ENCODE measurements around the gene KMT2E.

Gene KMT2E

DNA sequence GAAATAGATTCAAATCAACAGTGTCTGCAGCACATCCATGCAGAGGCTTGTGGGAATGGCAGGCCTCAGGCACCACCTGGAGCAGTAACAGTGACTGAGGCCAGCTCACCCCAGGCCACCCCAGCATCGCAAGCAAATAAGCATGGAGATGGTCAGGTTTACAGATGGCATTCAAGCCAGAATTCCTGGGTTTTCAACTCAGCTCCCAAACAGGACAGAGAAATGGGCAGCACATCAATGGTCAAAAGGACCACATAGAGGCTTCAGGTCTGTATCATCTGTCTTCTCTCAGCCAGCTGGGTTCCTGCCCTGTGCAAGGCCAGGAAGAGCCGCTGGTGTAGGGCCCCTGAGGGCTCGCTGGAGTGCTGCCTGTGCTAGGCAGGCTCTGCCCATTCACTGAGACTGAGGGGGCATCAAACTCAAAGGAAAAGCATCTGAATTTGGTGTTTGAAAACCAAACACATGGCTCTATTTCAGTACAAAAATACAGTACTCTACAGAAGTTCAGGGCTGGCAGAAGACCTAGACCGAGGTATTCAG, 112.5 kb downstream of the KMT2E start:
- H3K27ac ChIP-seq, result no peak overlapping the region
- peaks cover 3% of the 10 kb centered on the region for H3K4me1 ChIP-seq
- H2AFZ ChIP-seq, result no peak overlapping the region
- no peaks in the 10 kb centered on the region for H3K36me3 ChIP-seq (ENCODE audit: control insufficient read depth, insufficient read depth, low read length)
- H3K27me3 ChIP-seq (ENCODE audit: control insufficient read depth, insufficient read depth, low read length), result no peaks in the 10 kb centered on the region
- peaks cover 10% of the 10 kb centered on the region for H3K79me2 ChIP-seq
- TF ChIP-seq, protein P1, sequence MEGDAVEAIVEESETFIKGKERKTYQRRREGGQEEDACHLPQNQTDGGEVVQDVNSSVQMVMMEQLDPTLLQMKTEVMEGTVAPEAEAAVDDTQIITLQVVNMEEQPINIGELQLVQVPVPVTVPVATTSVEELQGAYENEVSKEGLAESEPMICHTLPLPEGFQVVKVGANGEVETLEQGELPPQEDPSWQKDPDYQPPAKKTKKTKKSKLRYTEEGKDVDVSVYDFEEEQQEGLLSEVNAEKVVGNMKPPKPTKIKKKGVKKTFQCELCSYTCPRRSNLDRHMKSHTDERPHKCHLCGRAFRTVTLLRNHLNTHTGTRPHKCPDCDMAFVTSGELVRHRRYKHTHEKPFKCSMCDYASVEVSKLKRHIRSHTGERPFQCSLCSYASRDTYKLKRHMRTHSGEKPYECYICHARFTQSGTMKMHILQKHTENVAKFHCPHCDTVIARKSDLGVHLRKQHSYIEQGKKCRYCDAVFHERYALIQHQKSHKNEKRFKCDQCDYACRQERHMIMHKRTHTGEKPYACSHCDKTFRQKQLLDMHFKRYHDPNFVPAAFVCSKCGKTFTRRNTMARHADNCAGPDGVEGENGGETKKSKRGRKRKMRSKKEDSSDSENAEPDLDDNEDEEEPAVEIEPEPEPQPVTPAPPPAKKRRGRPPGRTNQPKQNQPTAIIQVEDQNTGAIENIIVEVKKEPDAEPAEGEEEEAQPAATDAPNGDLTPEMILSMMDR (IDR thresholded peaks at IDR 0.05), result no peak
- H3K9ac ChIP-seq, result no peak overlapping the region
- no peaks in the 10 kb centered on the region for H3K9me3 ChIP-seq (ENCODE audit: control insufficient read depth, low read length)
- H3K4me2 ChIP-seq (ENCODE audit: low read length), result no peak overlapping the region
- no peak overlapping the region for H3K4me3 ChIP-seq (ENCODE audit: low read depth, low read length)

DNA sequence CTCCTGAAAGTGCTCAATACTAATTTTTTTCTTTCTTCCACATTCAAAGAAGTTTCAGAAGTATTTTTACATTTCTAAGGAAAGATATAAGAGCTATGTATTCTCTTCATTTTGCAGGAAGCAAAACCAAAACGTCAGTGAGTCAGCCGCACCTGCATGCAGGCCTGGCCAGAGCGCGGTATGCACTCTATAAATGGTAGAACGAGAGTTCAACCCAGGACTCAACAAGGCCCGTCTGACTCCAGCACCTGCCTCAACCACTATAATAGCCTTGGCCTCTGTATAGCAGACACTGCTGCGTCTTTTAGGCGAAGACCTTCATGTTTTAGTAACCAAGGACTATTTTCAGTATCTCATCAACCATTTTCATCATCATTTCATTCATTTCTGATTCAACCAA, 113.2 kb downstream of the KMT2E start:
- Histone ChIP-seq H3K9me3 (ENCODE audit: control insufficient read depth, low read length) (no peaks in the 10 kb centered on the region), H3K27me3 (ENCODE audit: control insufficient read depth, insufficient read depth, low read length) (no peaks in the 10 kb centered on the region), H2AFZ (no peak overlapping the region), H3K27ac (no peak overlapping the region), H3K36me3 (ENCODE audit: control insufficient read depth, insufficient read depth, low read length) (no peaks in the 10 kb centered on the region), H3K4me2 (ENCODE audit: low read length) (no peak overlapping the region), H3K79me2 (peaks cover 10% of the 10 kb centered on the region), H3K4me3 (ENCODE audit: low read depth, low read length) (no peak overlapping the region), H3K9ac (no peak overlapping the region), H3K4me1 (peaks cover 8% of the 10 kb centered on the region)
- TF ChIP-seq, protein P1 (IDR thresholded peaks at IDR 0.05), result no peak

DNA sequence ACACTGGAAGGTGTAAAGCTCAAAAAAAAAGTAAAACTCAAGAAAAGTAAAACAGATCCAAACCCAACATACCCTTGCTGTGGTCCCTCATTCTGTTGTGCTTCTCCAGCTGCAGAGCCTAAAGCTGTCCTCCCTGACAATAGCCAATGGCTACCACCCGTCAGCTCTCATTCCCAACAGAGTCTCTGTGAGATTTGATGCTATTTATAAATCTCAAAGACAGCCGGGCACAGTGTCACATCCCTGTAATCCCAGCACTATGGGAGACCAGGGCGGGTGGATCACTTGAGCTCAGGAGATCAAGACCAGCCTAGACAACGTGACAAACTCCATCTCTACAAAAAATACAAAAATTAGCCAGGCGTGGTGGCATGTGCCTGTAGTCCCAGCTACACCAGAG, 116.0 kb downstream of the KMT2E start:
- no peaks in the 10 kb centered on the region for H3K9me3 ChIP-seq (ENCODE audit: control insufficient read depth, low read length)
- H3K36me3 ChIP-seq (ENCODE audit: control insufficient read depth, insufficient read depth, low read length), result no peaks in the 10 kb centered on the region
- H3K27me3 ChIP-seq (ENCODE audit: control insufficient read depth, insufficient read depth, low read length), result no peaks in the 10 kb centered on the region
- H3K9ac ChIP-seq, result no peak overlapping the region
- no peak overlapping the region for H2AFZ ChIP-seq
- peaks cover 9% of the 10 kb centered on the region for H3K4me1 ChIP-seq
- no peak overlapping the region for H3K4me2 ChIP-seq (ENCODE audit: low read length)
- peaks cover 10% of the 10 kb centered on the region for H3K79me2 ChIP-seq
- H3K27ac ChIP-seq, result no peak overlapping the region
- TF ChIP-seq, protein P1 (IDR thresholded peaks at IDR 0.05), result no peak
- no peak overlapping the region for H3K4me3 ChIP-seq (ENCODE audit: low read depth, low read length)

DNA sequence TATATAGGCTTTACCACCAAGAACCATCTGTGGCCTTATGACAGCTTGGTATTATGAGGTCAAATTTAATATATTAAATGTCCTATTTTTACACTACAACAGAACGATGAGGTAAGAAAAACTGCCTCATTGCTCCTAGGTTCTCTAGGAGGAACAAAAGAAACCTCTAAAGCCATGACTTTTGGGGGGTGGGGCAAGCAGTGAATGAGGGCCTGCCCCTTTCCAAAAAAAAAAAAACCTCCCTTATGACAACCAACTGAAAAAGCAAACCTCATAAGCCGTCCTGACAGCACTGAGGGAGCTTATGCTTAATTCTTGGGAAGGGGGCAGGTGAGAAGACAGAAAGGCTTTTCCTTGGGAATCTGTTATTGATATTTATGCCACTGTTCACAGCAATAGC, 116.6 kb downstream of the KMT2E start:
- Histone ChIP-seq H3K4me2 (ENCODE audit: low read length) (no peak overlapping the region), H3K27me3 (ENCODE audit: control insufficient read depth, insufficient read depth, low read length) (no peaks in the 10 kb centered on the region), H3K4me3 (ENCODE audit: low read depth, low read length) (no peak overlapping the region), H3K9ac (no peak overlapping the region), H3K4me1 (peaks cover 9% of the 10 kb centered on the region), H3K9me3 (ENCODE audit: control insufficient read depth, low read length) (no peaks in the 10 kb centered on the region), H3K36me3 (ENCODE audit: control insufficient read depth, insufficient read depth, low read length) (no peaks in the 10 kb centered on the region), H3K79me2 (peaks cover 10% of the 10 kb centered on the region), H2AFZ (no peak overlapping the region), H3K27ac (no peak overlapping the region)
- TF ChIP-seq, protein P1 (IDR thresholded peaks at IDR 0.05), result no peak

DNA sequence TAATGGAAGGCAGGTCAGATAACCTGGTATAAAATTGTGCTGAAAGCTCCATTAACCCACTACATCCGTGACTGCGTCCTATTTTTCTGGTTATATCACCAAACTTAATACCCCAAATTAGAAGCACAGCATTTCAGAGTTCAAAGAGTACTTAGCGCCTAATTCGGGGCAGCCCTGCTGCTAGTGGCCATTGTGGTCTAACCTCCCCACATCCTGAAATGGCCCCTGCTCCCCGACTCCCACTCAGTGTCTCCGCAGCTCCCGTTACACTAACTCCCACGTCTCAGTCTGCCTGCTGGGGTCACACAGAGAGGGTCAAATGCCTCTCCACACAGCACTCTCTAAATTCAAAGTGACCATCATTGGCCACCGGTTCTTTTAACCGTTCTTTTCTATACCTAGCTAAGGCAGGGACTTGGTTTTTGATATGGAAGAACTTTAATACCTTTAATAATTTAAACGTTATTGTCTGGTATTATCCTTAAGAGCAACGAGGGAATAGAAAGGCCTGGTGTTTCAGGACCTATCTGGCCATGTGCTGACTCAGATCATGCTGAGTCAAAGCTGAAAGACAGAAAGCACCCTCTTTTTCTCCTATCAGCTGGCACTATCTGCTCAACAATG, 117.1 kb downstream of the KMT2E start:
- Histone ChIP-seq H3K4me3 (ENCODE audit: low read depth, low read length) (no peak overlapping the region), H3K9me3 (ENCODE audit: control insufficient read depth, low read length) (no peaks in the 10 kb centered on the region), H3K4me2 (ENCODE audit: low read length) (no peak overlapping the region), H2AFZ (no peak overlapping the region), H3K36me3 (ENCODE audit: control insufficient read depth, insufficient read depth, low read length) (no peaks in the 10 kb centered on the region), H3K79me2 (peaks cover 10% of the 10 kb centered on the region), H3K27me3 (ENCODE audit: control insufficient read depth, insufficient read depth, low read length) (no peaks in the 10 kb centered on the region), H3K4me1 (peaks cover 9% of the 10 kb centered on the region), H3K9ac (no peak overlapping the region), H3K27ac (peak overlapping the region; percentile 13)
- TF ChIP-seq, protein P1 (IDR thresholded peaks at IDR 0.05), result no peak
